ENCODE results near the gene COX17. TPM values are rescaled to one million over a fixed set of nuclear protein-coding genes. Genes with fewer than 3 reads are reported as not detected.

COX17 gene
- total RNA-seq, 1 donor from 2014 or later: 165 TPM

- TF ChIP-seq, protein P1, sequence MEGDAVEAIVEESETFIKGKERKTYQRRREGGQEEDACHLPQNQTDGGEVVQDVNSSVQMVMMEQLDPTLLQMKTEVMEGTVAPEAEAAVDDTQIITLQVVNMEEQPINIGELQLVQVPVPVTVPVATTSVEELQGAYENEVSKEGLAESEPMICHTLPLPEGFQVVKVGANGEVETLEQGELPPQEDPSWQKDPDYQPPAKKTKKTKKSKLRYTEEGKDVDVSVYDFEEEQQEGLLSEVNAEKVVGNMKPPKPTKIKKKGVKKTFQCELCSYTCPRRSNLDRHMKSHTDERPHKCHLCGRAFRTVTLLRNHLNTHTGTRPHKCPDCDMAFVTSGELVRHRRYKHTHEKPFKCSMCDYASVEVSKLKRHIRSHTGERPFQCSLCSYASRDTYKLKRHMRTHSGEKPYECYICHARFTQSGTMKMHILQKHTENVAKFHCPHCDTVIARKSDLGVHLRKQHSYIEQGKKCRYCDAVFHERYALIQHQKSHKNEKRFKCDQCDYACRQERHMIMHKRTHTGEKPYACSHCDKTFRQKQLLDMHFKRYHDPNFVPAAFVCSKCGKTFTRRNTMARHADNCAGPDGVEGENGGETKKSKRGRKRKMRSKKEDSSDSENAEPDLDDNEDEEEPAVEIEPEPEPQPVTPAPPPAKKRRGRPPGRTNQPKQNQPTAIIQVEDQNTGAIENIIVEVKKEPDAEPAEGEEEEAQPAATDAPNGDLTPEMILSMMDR (IDR thresholded peaks at IDR 0.05; ENCODE audit: borderline replicate concordance): no peak
- H3K27ac ChIP-seq (replicated peaks): peak overlapping the region; percentile 94
- H3K36me3 ChIP-seq: peaks cover 21% of the 10 kb centered on the region
- H3K9me3 ChIP-seq (replicated peaks): no peaks in the 10 kb centered on the region
- H3K4me3 ChIP-seq: no peak overlapping the region
- intact Hi-C loops (cut with micrococcal nuclease): no loop called here
- no peaks in the 10 kb centered on the region for H3K27me3 ChIP-seq (ENCODE audit: low read depth)
- DNase-seq: no peak
- H3K4me1 ChIP-seq: peaks cover 89% of the 10 kb centered on the region
Measured at GRCh38 chr3:119664370-119664769, 12.8 kb downstream of the COX17 start.

DNA sequence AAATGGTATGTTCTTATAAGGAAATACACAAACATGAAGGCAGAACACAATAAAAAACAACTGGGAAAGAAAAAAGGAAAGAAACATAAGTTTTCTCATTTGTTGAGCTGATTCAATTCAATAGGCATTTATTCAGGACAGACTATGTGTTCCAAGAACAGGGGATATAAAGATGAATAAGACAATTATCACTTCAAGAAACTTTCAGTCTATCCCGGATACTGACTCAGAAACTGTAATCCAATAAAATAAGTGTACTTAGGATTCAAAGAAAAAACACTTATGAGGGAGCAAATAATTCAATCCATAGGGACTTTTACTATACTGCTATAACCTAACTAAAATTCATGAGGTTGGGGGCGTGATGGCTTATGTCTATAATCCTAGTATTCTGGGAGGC, 13.3 kb downstream of the COX17 start:
- intact Hi-C loops (cut with micrococcal nuclease): no loop called here
- H3K27me3 ChIP-seq (ENCODE audit: low read depth): no peaks in the 10 kb centered on the region
- no peak overlapping the region for H3K4me3 ChIP-seq
- TF ChIP-seq, protein P1 (IDR thresholded peaks at IDR 0.05; ENCODE audit: borderline replicate concordance): no peak
- H3K27ac ChIP-seq (replicated peaks): peak overlapping the region; percentile 94
- no peak for DNase-seq
- no peaks in the 10 kb centered on the region for H3K9me3 ChIP-seq (replicated peaks)
- H3K4me1 ChIP-seq: peaks cover 88% of the 10 kb centered on the region
- peaks cover 16% of the 10 kb centered on the region for H3K36me3 ChIP-seq

- Histone ChIP-seq H3K36me3 (peaks cover 16% of the 10 kb centered on the region), H3K9me3 (replicated peaks) (no peaks in the 10 kb centered on the region), H3K4me1 (peaks cover 80% of the 10 kb centered on the region), H3K27ac (replicated peaks) (peak overlapping the region; percentile 94), H3K4me3 (peak overlapping the region; percentile 45), H3K27me3 (ENCODE audit: low read depth) (no peaks in the 10 kb centered on the region)
- intact Hi-C loops (cut with micrococcal nuclease): no loop called here
- no peak for DNase-seq
- TF ChIP-seq, protein P1 (IDR thresholded peaks at IDR 0.05; ENCODE audit: borderline replicate concordance): peak; percentile 22
Measured at GRCh38 chr3:119662604-119663373, 14.4 kb downstream of the COX17 start.

DNA sequence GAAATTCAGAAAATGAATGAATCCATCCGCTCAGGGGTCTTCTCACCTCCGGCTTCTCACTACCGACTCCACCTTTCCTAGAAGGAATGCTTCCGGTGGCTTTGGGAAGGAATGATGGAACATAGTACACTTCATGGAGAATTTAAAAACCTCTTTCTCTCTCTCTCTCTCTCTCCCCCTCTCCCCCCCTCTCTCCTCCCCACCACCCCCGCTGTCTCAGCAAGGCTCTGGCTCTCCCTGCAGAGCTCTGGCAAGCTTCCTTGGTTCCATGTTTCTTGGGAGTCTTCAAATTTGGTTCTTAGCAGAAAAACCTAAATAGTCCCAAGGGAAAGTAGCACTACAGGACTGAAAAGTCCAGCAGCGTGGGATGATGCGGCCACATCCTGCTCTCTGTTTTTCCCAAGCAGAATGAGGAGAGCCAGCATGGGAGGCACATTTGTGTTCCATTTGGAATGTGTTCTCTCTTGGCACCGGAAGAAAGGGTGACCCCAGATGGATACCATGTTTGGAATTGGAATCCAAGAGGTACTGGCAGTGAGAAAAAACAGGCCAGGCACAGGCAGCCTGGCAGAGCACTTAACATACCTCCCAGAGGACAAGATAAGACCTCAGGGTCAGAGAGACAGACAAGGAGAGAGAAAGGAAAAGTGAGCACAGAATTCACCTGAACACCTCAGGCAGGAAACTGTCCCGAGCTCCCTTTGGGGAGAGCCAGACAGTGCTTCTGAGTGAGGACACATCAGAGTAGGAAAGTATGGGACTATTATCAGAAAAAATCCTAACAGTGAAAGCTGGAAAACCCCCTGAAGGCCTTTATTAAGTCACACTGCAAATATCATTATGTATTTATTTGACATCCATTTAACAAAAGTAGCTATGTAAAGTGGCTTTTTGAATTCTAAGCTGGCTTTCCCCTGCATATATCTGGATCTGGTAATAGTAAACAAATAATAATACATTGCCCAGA, 16.4 kb downstream of the COX17 start, which contains the start of gene POPDC2:
Gene POPDC2 (minus strand): TSS at position 116 of the 967 bp plus-strand sequence. CDS start 166 bp downstream, outside the sequence.
- H3K27me3 ChIP-seq (ENCODE audit: low read depth): no peaks in the 10 kb centered on the region
- peaks cover 72% of the 10 kb centered on the region for H3K4me1 ChIP-seq
- no peaks in the 10 kb centered on the region for H3K9me3 ChIP-seq (replicated peaks)
- H3K36me3 ChIP-seq: peaks cover 35% of the 10 kb centered on the region
- peak within 1 kb of the TSS; percentile 94 for H3K27ac ChIP-seq (replicated peaks)
- DNase-seq: peak; percentile 32
- intact Hi-C loops (cut with micrococcal nuclease): no loop called here
- H3K4me3 ChIP-seq: peak within 1 kb of the TSS; percentile 71
- TF ChIP-seq, protein P1 (IDR thresholded peaks at IDR 0.05; ENCODE audit: borderline replicate concordance): no peak

- Histone ChIP-seq H3K27ac (replicated peaks) (peak overlapping the region; percentile 94), H3K9me3 (replicated peaks) (no peaks in the 10 kb centered on the region), H3K27me3 (ENCODE audit: low read depth) (no peaks in the 10 kb centered on the region), H3K36me3 (peaks cover 43% of the 10 kb centered on the region), H3K4me3 (peak overlapping the region; percentile 71), H3K4me1 (peaks cover 69% of the 10 kb centered on the region)
- intact Hi-C loops (cut with micrococcal nuclease): no loop called here
- TF ChIP-seq, protein P1 (IDR thresholded peaks at IDR 0.05; ENCODE audit: borderline replicate concordance): no peak
- DNase-seq: no peak
Measured at GRCh38 chr3:119659606-119660291, 17.5 kb downstream of the COX17 start.

Data from left ventricle myocardium inferior (tissue), 1 donor.